Activated T-cell treated with anti-CD3 and anti-CD28 coated beads, Interleukin-2, amount 50 U/mL, for 48 hours (primary cell): ENCODE measurements around the gene PTPN23.
"Not testable (repeated sequence)": the region's sequence is repeated elsewhere in the genome, so short reads cannot be mapped to it uniquely, and the experiment has no call there.

Source experiments
- DNase-seq, 2 experiments: peaks; one replicate each; pipeline ENCODE4 v3.0.0-alpha.2; 2020

Gene PTPN23

GRCh38 chr3:47455806-47456452 is 75.1 kb downstream of the PTPN23 start:
- no peak for DNase-seq

- DNase-seq, result no peak
Measured at GRCh38 chr3:47456984-47457383, 76.2 kb downstream of the PTPN23 start.

GRCh38 chr3:47459534-47460085 is 78.8 kb downstream of the PTPN23 start:
- not testable (repeated sequence) for DNase-seq
